Measurements from ENCODE around the gene PARD3.

GRCh38 chr10:34164029-34164428 lies 651.1 kb downstream of the PARD3 start:
- no peak for TF ChIP-seq CTCF (IDR thresholded peaks at IDR 0.05; ENCODE audit: borderline replicate concordance, extremely low read depth, low read length, poor library complexity, severe bottlenecking)
- TF ChIP-seq EZH2 (IDR thresholded peaks at IDR 0.05; ENCODE audit: borderline replicate concordance, low read depth, low read length, severe bottlenecking): no peak
